ENCODE results near the gene GNL1. TPM values are rescaled to one million over a fixed set of nuclear protein-coding genes. Genes with fewer than 3 reads are reported as not detected.

Gene GNL1
- total RNA-seq, 1 experiment from 2014 or later: 113 TPM

- BruUV-seq (replicated peaks): no TSS peak
- TF ChIP-seq JUND (IDR thresholded peaks at IDR 0.05) (no peak), MAX (IDR thresholded peaks at IDR 0.05) (no peak), ATF3 (IDR thresholded peaks at IDR 0.05) (no peak), EZH2 (IDR thresholded peaks at IDR 0.05) (no peak), YY1 (IDR thresholded peaks at IDR 0.05; ENCODE audit: extremely low read depth, insufficient replicate concordance, low read depth, low read length) (no peak), EZH2phosphoT487 (IDR thresholded peaks at IDR 0.05; ENCODE audit: borderline replicate concordance) (no peak), RAD21 (IDR thresholded peaks at IDR 0.05; ENCODE audit: low read depth) (no peak), SRF (IDR thresholded peaks at IDR 0.05; ENCODE audit: low read depth) (no peak), REST (IDR thresholded peaks at IDR 0.05; ENCODE audit: low read depth) (no peak), CBX3 (IDR thresholded peaks at IDR 0.05; ENCODE audit: low read depth) (no peak), SP1 (IDR thresholded peaks at IDR 0.05; ENCODE audit: low read depth) (no peak), POLR2A (IDR thresholded peaks at IDR 0.05; ENCODE audit: borderline replicate concordance, extremely low read depth, insufficient read depth, insufficient read length) (no peak), CTCF (IDR thresholded peaks at IDR 0.05 in 2 of 3, conservative IDR thresholded peaks at IDR 0.05 in 1 of 3; ENCODE audit: borderline replicate concordance in 1 of 3, insufficient read depth in 1 of 3, low read depth in 2 of 3, low read length in 2 of 3) (no peak), TCF7L2 (IDR thresholded peaks at IDR 0.05; ENCODE audit: borderline replicate concordance, extremely low read depth, insufficient read depth, insufficient read length) (no peak), FOSL1 (IDR thresholded peaks at IDR 0.05; ENCODE audit: low read depth) (no peak), POLR2AphosphoS5 (IDR thresholded peaks at IDR 0.05; ENCODE audit: low read depth, low read length) (no peak), EGR1 (IDR thresholded peaks at IDR 0.05; ENCODE audit: low read depth) (no peak), SIN3A (IDR thresholded peaks at IDR 0.05; ENCODE audit: low read depth) (no peak), ZNF274 (IDR thresholded peaks at IDR 0.05; ENCODE audit: low read depth, low read length) (no peak)
- no peak for ATAC-seq
These were observed 47.2 kb downstream of the GNL1 start for GRCh38 chr6:30508890-30509736.

More at GRCh38 chr6:30508890-30509736, 47.2 kb downstream of the GNL1 start:
- Histone ChIP-seq H3K9ac (ENCODE audit: low read length) (no peak overlapping the region), H4K20me1 (ENCODE audit: insufficient read depth) (no peaks in the 10 kb centered on the region), H3K27me3 (ENCODE audit: insufficient read depth, low read length) (no peaks in the 10 kb centered on the region), H3K4me1 (ENCODE audit: control insufficient read depth in 1 of 2, insufficient read depth in 2 of 2, low read length in 2 of 2) (peaks cover 0 to 6% of the 10 kb centered on the region in 2 experiments; a peak in 1 of 4 replicates), H3K4me2 (ENCODE audit: low read length) (no peak overlapping the region), H3K27ac (ENCODE audit: low read depth, low read length) (no peak overlapping the region), H3K36me3 (ENCODE audit: control insufficient read depth in 1 of 2, insufficient read depth in 2 of 2, low read length in 2 of 2) (no peaks in the 10 kb centered on the region), H3K9me2 (ENCODE audit: insufficient read depth) (no peaks in the 10 kb centered on the region), H3K79me2 (ENCODE audit: insufficient read depth, low read length) (no peaks in the 10 kb centered on the region), H3K4me3 (replicated peaks in 1 of 2; ENCODE audit: low read depth in 1 of 2, low read length in 2 of 2) (no peak overlapping the region), H3K9me3 (ENCODE audit: control insufficient read depth in 1 of 2, insufficient read depth in 1 of 2, low read depth in 1 of 2, low read length in 2 of 2) (no peaks in the 10 kb centered on the region), H2AFZ (ENCODE audit: low read depth, low read length, poor library complexity, severe bottlenecking) (peak overlapping the region; percentile 61)
- no peak for DNase-seq (ENCODE audit: low read depth, low spot score)
- intact Hi-C loops (cut with micrococcal nuclease): no loop called here
- RAD21 ChIA-PET (ENCODE audit: low non-redundant PET in 1 of 2, low total read pairs in 2 of 2, uncharacterized antibody in 2 of 2, unreplicated experiment in 2 of 2): no interaction called here
- CTCF ChIA-PET: interaction anchor here (0.8 kb wide), 1 partner anchor 36 kb away, joined by 3 read pairs; no protein-coding TSS in a partner anchor
- POLR2A ChIA-PET: no interaction called here

Measured in HCT116 (cell line).